ENCODE results near the gene PRC1.

DNA sequence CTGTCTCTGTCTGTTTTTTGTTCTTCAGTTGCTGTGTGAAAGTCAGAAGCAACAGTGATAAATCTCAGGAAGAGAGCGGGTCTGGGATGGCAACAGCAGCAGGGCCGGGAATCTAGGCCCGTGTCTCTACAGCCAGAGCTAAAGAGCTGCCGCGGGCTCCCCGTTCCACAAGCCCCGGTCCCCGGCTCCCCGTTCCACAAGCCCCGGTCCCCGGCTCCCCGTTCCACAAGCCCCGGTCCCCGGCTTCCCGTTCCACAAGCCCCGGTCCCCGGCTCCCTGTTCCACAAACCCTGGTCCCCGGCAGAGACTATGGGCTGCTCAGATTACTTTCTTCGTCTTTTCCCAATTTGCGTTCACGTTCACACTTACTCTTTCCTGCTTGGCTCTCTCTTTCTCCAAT lies 20.1 kb downstream of the PRC1 start:
- TF ChIP-seq, protein P1, sequence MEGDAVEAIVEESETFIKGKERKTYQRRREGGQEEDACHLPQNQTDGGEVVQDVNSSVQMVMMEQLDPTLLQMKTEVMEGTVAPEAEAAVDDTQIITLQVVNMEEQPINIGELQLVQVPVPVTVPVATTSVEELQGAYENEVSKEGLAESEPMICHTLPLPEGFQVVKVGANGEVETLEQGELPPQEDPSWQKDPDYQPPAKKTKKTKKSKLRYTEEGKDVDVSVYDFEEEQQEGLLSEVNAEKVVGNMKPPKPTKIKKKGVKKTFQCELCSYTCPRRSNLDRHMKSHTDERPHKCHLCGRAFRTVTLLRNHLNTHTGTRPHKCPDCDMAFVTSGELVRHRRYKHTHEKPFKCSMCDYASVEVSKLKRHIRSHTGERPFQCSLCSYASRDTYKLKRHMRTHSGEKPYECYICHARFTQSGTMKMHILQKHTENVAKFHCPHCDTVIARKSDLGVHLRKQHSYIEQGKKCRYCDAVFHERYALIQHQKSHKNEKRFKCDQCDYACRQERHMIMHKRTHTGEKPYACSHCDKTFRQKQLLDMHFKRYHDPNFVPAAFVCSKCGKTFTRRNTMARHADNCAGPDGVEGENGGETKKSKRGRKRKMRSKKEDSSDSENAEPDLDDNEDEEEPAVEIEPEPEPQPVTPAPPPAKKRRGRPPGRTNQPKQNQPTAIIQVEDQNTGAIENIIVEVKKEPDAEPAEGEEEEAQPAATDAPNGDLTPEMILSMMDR (IDR thresholded peaks at IDR 0.05), result no peak
- no peak for TF ChIP-seq POLR2A (IDR thresholded peaks at IDR 0.05)
- no peak for TF ChIP-seq POLR2AphosphoS5 (IDR thresholded peaks at IDR 0.05)
- TF ChIP-seq EP300 (IDR thresholded peaks at IDR 0.05; ENCODE audit: low read depth), result no peak

Measured in transverse colon (tissue), 4 donors.